GM12875 (cell line): ENCODE results near the gene PCBP3.

Source experiments
- H3K4me3 ChIP-seq: one replicate; pipeline ENCODE4 v1.5.1; 2011; ENCODE audit warnings: low read depth, low read length, control low read depth
- CTCF ChIP-seq: IDR thresholded peaks from 2 replicates; pipeline ENCODE4 v1.5.1; 2011; ENCODE audit warnings: low read depth, mild to moderate bottlenecking, control low read depth, inconsistent platforms, low read length, moderate library complexity, borderline replicate concordance; ENCODE audit not compliant: insufficient read depth

The PCBP3 gene

GRCh38 chr21:45873866-45874265 is 230.3 kb downstream of the PCBP3 start:
- TF ChIP-seq CTCF = no peak
- no peak overlapping the region for H3K4me3 ChIP-seq

- no peak for TF ChIP-seq CTCF
- no peak overlapping the region for H3K4me3 ChIP-seq
Observed at GRCh38 chr21:45874716-45875415, 231.3 kb downstream of the PCBP3 start.

- no peak overlapping the region for H3K4me3 ChIP-seq
- TF ChIP-seq CTCF = no peak
Observed at GRCh38 chr21:45875416-45875760, 231.9 kb downstream of the PCBP3 start.

- no peak overlapping the region for H3K4me3 ChIP-seq
- TF ChIP-seq CTCF = no peak
Observed at GRCh38 chr21:45875881-45876280, 232.4 kb downstream of the PCBP3 start.

DNA sequence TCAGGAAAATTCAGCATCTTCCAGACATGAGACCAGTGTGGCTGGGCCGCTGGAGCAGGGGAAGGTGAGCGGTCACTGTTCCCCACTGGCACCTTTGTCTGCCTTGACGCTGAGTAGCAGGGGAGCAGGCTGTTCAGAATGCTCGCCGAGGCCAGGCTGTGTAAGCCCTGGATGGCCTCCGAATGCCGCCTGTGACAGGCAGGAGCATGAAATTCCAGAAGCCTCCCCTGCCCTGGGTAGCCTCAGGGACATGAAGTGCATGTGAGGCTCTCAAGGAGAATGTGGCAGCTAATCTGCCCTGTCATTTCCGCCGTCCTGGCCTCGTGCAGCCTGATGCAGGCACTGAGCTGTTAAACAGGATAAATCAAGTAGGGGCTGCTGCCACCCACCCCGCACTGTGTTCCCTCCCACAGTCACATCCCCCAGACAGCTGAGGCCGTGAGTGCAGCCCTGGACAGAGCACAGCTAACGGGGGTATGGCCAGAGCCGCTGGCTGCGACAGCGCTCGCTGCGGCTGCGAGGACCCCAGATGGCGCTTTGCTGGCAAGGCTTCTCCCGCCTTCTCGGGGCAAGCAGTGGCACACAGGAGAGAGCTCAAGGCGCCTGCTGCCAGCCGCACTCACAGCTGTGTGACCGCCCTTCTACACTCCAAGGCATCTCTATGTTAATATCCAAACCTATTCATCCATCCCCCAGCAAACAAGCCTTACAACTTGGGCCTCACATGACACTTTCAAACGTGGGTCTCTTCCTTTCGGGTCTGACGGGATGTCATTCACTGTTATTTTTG is 233.1 kb downstream of the PCBP3 start:
- no peak overlapping the region for H3K4me3 ChIP-seq
- no peak for TF ChIP-seq CTCF

DNA sequence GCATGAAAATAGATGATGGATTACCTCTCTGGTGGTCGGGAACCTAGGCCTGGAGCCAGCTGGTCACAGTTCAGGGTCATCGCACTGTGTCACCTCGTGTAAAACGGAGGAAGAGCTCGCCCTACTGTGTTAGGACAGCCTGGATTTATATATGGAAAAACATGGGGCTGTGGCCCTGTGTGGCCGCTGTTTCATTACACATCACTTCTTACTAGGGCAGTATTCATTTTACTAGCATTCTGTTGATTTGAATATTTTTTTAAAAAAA is 233.6 kb downstream of the PCBP3 start:
- no peak overlapping the region for H3K4me3 ChIP-seq
- no peak for TF ChIP-seq CTCF

DNA sequence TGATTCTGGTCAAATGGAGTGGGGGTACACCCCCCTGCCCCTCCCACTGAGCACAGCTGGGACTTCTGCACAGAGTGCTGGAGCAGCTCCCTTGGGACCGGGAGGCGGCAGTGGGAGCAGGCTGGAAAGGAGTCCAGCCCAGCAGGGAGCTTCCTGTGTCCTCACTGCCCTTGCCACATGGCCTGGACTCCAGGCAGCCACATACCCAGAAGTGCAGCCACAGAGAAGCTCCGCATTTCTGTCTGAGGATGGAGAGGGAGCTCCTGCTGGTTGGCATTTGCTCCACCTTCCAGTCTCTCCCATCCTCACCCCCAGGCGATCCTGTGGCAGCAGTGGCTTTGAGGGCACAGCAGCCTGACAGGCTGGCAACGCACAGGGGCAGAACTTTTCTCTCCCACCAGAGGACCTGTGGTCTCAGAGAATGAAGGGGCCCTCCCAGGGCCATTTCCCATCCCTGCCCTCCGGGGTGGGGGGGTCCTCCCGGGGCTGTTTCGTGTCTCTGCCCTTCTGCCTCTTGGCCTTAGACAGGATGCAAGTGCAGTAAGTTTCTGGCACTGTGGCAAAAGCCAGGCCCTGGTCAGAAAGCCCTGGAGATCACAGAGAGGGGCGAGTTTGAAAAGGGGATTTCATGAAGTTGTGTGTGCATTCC is 234.4 kb downstream of the PCBP3 start:
- no peak overlapping the region for H3K4me3 ChIP-seq
- no peak for TF ChIP-seq CTCF
